Pancreas (tissue), 10 donors: ENCODE results near the gene ALDH1L1. TPM values are rescaled to one million over a fixed set of nuclear protein-coding genes. Genes with fewer than 3 reads are reported as not detected.

Source experiments
- ATAC-seq, 4 donors: fragments of 200-7000 bp; cut with Tn5 transposase; one replicate each; pipeline versions ENCODE4 v1.8.0 to v1.9.1; 2020; ENCODE audit warnings: mild to moderate bottlenecking in 4 of 4, moderate library complexity in 4 of 4
- DNase-seq, 6 donors: peaks; one replicate each; pipeline ENCODE4 v3.0.0-alpha.2; 2020
- FAIRE-seq: peaks from 2 replicates; lab custom pipeline; 2012; peaks lifted over from hg19 to GRCh38; lab: Jason Lieb, UNC
- H3K27ac ChIP-seq, 4 donors: fragments of 200-600 bp; sonication (generic); 1 replicate in 3 of 4; 2 replicates in 1 of 4; pipeline versions ENCODE4 v1.5.0 to v1.8.0; 2020
- H3K27me3 ChIP-seq, 4 donors: fragments of 200-600 bp; one replicate each; pipeline ENCODE4 v1.8.0; 2021
- H3K36me3 ChIP-seq, 3 donors: fragments of 200-600 bp; sonication (generic) in 1 of 3; one replicate each; pipeline versions ENCODE4 v1.5.0 to v1.8.0; 2020 to 2021
- H3K4me1 ChIP-seq, 3 donors: fragments of 200-600 bp; one replicate each; pipeline ENCODE4 v1.8.0; 2021
- H3K4me3 ChIP-seq, 4 donors: fragments of 200-600 bp; sonication (generic) in 2 of 4; one replicate each; pipeline versions ENCODE4 v1.5.0 to v1.8.0; 2020 to 2021
- H3K9me3 ChIP-seq, 4 donors: fragments of 200-600 bp; one replicate each; pipeline ENCODE4 v1.8.0; 2021
- CTCF ChIP-seq, 4 donors: fragments of 200-600 bp; sonication (generic) in 3 of 4; IDR thresholded peaks; one replicate each; pipeline versions ENCODE4 v1.5.0 to v1.8.0; 2021; ENCODE audit warnings: antibody characterized with exemption in 4 of 4
- WGBS, 2 donors: extraction: QIAGEN DNeasy Blood & Tissue Kit; methylation state at CpG; one replicate each; pipeline ENCODE4 v1.1.7; 2013; 5-methylcytosine and 5-hydroxymethylcytosine counted together
- intact Hi-C, 3 donors: fragments of 100-400 bp; cut with DNase I; formaldehyde crosslinking; loops; one replicate each; pipeline versions ENCODE4 v1.11.1 to v1.14.2; 2022
- polyA plus RNA-seq, 2 donors: library from polyadenylated mRNA; stranded (reverse); fragments of 200-250 nt; gene quantifications; one replicate each; pipeline ENCODE4 v1.2.3, GENCODE V29; 2013
- total RNA-seq, 6 donors: library from RNA; stranded (reverse); fragmentation: NEBNext Ultra II Directional in 4 of 6; extraction: Animal tissue kit (Norgen Biotek cat#: 25700) in 4 of 6; gene quantifications; one replicate each; pipeline versions ENCODE4 v1.2.1 to v1.2.4, GENCODE V29; 2021 to 2023
- donor health status: healthy with polysubstance abuse.
- donor health status: DM: no; HTN: no; CAD: no; lungs with moderate emphysema.
- donor health status: DM: no; HTN: no; CAD: no.
- donor health status: control.
- donor health status: control.
- donor health status: Bipolar disorder and iron deficiency.
- donor health status: DM: yes; HTN: yes; CAD: no.
- donor health status: DM: no; HTN: no; CAD: no.
- donor health status: DM: no; HTN: no; CAD: no.
- donor health status: DM: yes; HTN: yes; CAD: no.

ALDH1L1 gene
- total and polyA plus RNA-seq, 8 donors: 15.4 to 46.3 (median 36.9) TPM

GRCh38 chr3:126160243-126161210 is 19.9 kb downstream of the ALDH1L1 start:
- ATAC-seq (no peak), FAIRE-seq (no peak), DNase-seq (no peak)
- H3K27ac ChIP-seq: no peak overlapping the region
- H3K4me3 ChIP-seq: no peak overlapping the region
- no peak for TF ChIP-seq CTCF (IDR thresholded peaks at IDR 0.05)
- WGBS, 2 donors: 95 to 97% methylated on average over 10 of the region's 10 CpGs
- H3K36me3 ChIP-seq: peaks cover 0 to 4% (median 0%) of the 10 kb centered on the region in 3 donors
- no peaks in the 10 kb centered on the region for H3K27me3 ChIP-seq
- H3K4me1 ChIP-seq: no peaks in the 10 kb centered on the region
- intact Hi-C loops: no loop called here
- H3K9me3 ChIP-seq: no peaks in the 10 kb centered on the region

- TF ChIP-seq CTCF (IDR thresholded peaks at IDR 0.05): no peak
- intact Hi-C loops: no loop called here
- FAIRE-seq: no peak
- Histone ChIP-seq H3K9me3 (no peaks in the 10 kb centered on the region), H3K4me1 (no peaks in the 10 kb centered on the region), H3K4me3 (no peak overlapping the region), H3K36me3 (peaks cover 0 to 4% (median 0%) of the 10 kb centered on the region in 3 donors), H3K27me3 (no peaks in the 10 kb centered on the region), H3K27ac (no peak overlapping the region)
- no peak for ATAC-seq
- 93 to 96% methylated on average over 1 of the region's 1 CpG for whole genome bisulfite sequencing, 2 donors
- DNase-seq: no peak
Measured at GRCh38 chr3:126159476-126159875, 20.9 kb downstream of the ALDH1L1 start.

- H3K4me1 ChIP-seq: no peaks in the 10 kb centered on the region
- H3K4me3 ChIP-seq: no peak overlapping the region
- ATAC-seq (no peak), DNase-seq (no peak), FAIRE-seq (no peak)
- WGBS, 2 donors: 83 to 87% methylated on average over 7 of the region's 7 CpGs
- no peaks in the 10 kb centered on the region for H3K27me3 ChIP-seq
- intact Hi-C loops: no loop called here
- H3K36me3 ChIP-seq: peaks cover 0 to 4% (median 0%) of the 10 kb centered on the region in 3 donors
- no peak overlapping the region for H3K27ac ChIP-seq
- no peaks in the 10 kb centered on the region for H3K9me3 ChIP-seq
- no peak for TF ChIP-seq CTCF (IDR thresholded peaks at IDR 0.05)
Measured at GRCh38 chr3:126158912-126159454, 21.4 kb downstream of the ALDH1L1 start.

GRCh38 chr3:126158016-126158911 is 22.1 kb downstream of the ALDH1L1 start:
- no peaks in the 10 kb centered on the region for H3K27me3 ChIP-seq
- DNase-seq (no peak), ATAC-seq (peak in 3 of 4 donors; percentile 33 to 69 (median 67)), FAIRE-seq (no peak)
- peaks cover 0 to 4% (median 0%) of the 10 kb centered on the region in 3 donors for H3K36me3 ChIP-seq
- no peak overlapping the region for H3K27ac ChIP-seq
- H3K9me3 ChIP-seq: no peaks in the 10 kb centered on the region
- 72 to 77% methylated on average over 18 of the region's 18 CpGs for WGBS, 2 donors
- no peak overlapping the region for H3K4me3 ChIP-seq
- intact Hi-C loops: no loop called here
- no peaks in the 10 kb centered on the region for H3K4me1 ChIP-seq
- TF ChIP-seq CTCF (IDR thresholded peaks at IDR 0.05): no peak
